K562 (cell line): ENCODE data around the gene TRIP6. TPM values are rescaled to one million over a fixed set of nuclear protein-coding genes. Genes with fewer than 3 reads are reported as not detected.

ENCODE experiments used
- AFF4 ChIP-seq: sonication (generic); formaldehyde crosslinking; IDR thresholded peaks from 2 replicates; pipeline ENCODE4 v1.8.0; 2023; ENCODE audit warnings: mild to moderate bottlenecking, missing genetic modification reagents
- BACH1 ChIP-seq: fragments of 200-800 bp; sonication (Bioruptor generic); IDR thresholded peaks from 2 replicates; pipeline ENCODE4 v1.6.1; 2016; ENCODE audit warnings: missing genetic modification characterization, missing compliant biosample characterization
- CBFB ChIP-seq: sonication (generic); formaldehyde crosslinking; IDR thresholded peaks from 2 replicates; pipeline ENCODE4 v1.4.0; 2020; ENCODE audit warnings: mild to moderate bottlenecking, missing genetic modification reagents
- EGR1 ChIP-seq: fragments of 450-650 bp; conservative IDR thresholded peaks from 2 replicates; pipeline ENCODE4 v1.6.1; 2017; ENCODE audit warnings: mild to moderate bottlenecking
- FOS ChIP-seq: IDR thresholded peaks from 3 replicates; pipeline ENCODE4 v1.6.1; 2011; ENCODE audit not compliant: insufficient read length; ENCODE audit errors: extremely low read depth
- FOXJ3 ChIP-seq: sonication (generic); formaldehyde crosslinking; IDR thresholded peaks from 2 replicates; pipeline ENCODE4 v1.4.0; 2020; ENCODE audit warnings: mild to moderate bottlenecking, missing genetic modification reagents
- HDAC8 ChIP-seq: fragments of 450-650 bp; IDR thresholded peaks from 2 replicates; pipeline ENCODE4 v1.6.1; 2016; ENCODE audit warnings: mild to moderate bottlenecking, missing genetic modification characterization, moderate library complexity, missing compliant biosample characterization
- IFI16 ChIP-seq: fragments of 250-450 bp; sonication (Bioruptor Pico); IDR thresholded peaks from 2 replicates; pipeline ENCODE4 v2.1.2; 2022; ENCODE audit warnings: mild to moderate bottlenecking, inconsistent platforms
- NCOA6 ChIP-seq: fragments of 450-650 bp; IDR thresholded peaks from 2 replicates; pipeline ENCODE4 v1.6.1; 2017; ENCODE audit warnings: mild to moderate bottlenecking
- PPARD ChIP-seq: fragments of 250-450 bp; sonication (Bioruptor Pico); IDR thresholded peaks from 2 replicates; pipeline ENCODE4 v1.8.0; 2022; ENCODE audit warnings: inconsistent platforms, mild to moderate bottlenecking, moderate library complexity
- PURB ChIP-seq: sonication (generic); formaldehyde crosslinking; IDR thresholded peaks from 2 replicates; pipeline ENCODE4 v1.9.0; 2021; ENCODE audit warnings: low read depth, mild to moderate bottlenecking, missing genetic modification reagents
- RFX5 ChIP-seq: IDR thresholded peaks from 2 replicates; pipeline ENCODE4 v1.6.1; 2011; ENCODE audit warnings: low read depth, mild to moderate bottlenecking, improper control_type of control experiment, low read length
- SIN3B ChIP-seq: fragments of 450-650 bp; IDR thresholded peaks from 2 replicates; pipeline ENCODE4 v1.6.1; 2017; ENCODE audit warnings: low read depth, mild to moderate bottlenecking, moderate library complexity
- TAF9B ChIP-seq: fragments of 450-650 bp; IDR thresholded peaks from 2 replicates; pipeline ENCODE4 v1.6.1; 2018; ENCODE audit warnings: mild to moderate bottlenecking; ENCODE audit not compliant: partially characterized antibody
- TCF15 ChIP-seq: fragments of 250-450 bp; sonication (Bioruptor Pico); IDR thresholded peaks from 2 replicates; pipeline ENCODE4 v1.8.0; 2022; ENCODE audit warnings: moderate library complexity, mild to moderate bottlenecking, inconsistent platforms
- TCFL5 ChIP-seq: fragments of 250-450 bp; sonication (Bioruptor Pico); conservative IDR thresholded peaks from 2 replicates; pipeline ENCODE4 v1.6.1; 2021; ENCODE audit warnings: mild to moderate bottlenecking, moderate library complexity, matching md5 sums
- TRIM28 ChIP-seq: fragments of 450-650 bp; IDR thresholded peaks from 2 replicates; pipeline ENCODE4 v1.6.1; 2017
- ZNF133 ChIP-seq: fragments of 250-450 bp; sonication (Bioruptor Pico); IDR thresholded peaks from 2 replicates; pipeline ENCODE4 v1.4.0; 2020; ENCODE audit warnings: mild to moderate bottlenecking
- ZNF24 ChIP-seq: fragments of 450-650 bp; IDR thresholded peaks from 2 replicates; pipeline ENCODE4 v1.6.1; 2016
- ZNF76 ChIP-seq: fragments of 250-450 bp; sonication (Bioruptor Pico); IDR thresholded peaks from 2 replicates; pipeline ENCODE4 v1.4.0; 2020; ENCODE audit warnings: mild to moderate bottlenecking, moderate library complexity, borderline replicate concordance
- ZNF785 ChIP-seq: fragments of 250-450 bp; sonication (Bioruptor Pico); IDR thresholded peaks from 2 replicates; pipeline ENCODE4 v1.4.0; 2020; ENCODE audit warnings: mild to moderate bottlenecking
- polyA plus RNA-seq, 8 experiments: library from polyadenylated mRNA; depleted of rRNA in 4 of 8; stranded (reverse) in 5 of 8; unstranded in 3 of 8; fragments of >200 nt; fragmentation: Nextera tagmentation in 2 of 8; fragmentation: Illumina TruSeq in 1 of 8; extraction: Ambion mirVana in 2 of 8; extraction: Trizol in 1 of 8; gene quantifications; 2 replicates each; pipeline versions ENCODE4 v1.2.1 to v1.2.3, GENCODE V29; 2011 to 2014; ENCODE audit warnings: inconsistent platforms in 1 of 8, missing spikeins in 1 of 8
- total RNA-seq, 7 experiments: library from RNA; depleted of rRNA in 6 of 7; stranded (reverse); fragments of >200 nt in 6 of 7; fragmentation: Illumina TruSeq in 2 of 7; extraction: Trizol in 2 of 7; gene quantifications; 2 replicates each; pipeline versions ENCODE4 v1.2.1 to v1.2.3, GENCODE V29; 2011 to 2021; ENCODE audit warnings: low replicate concordance in 1 of 7
- TF ChIP-seq, protein P1 (sequence below): sonication (generic); formaldehyde crosslinking; IDR thresholded peaks from 2 replicates; pipeline ENCODE4 v1.4.0; 2020; ENCODE audit warnings: mild to moderate bottlenecking, missing genetic modification reagents
- TF ChIP-seq, protein P2 (sequence below): conservative IDR thresholded peaks from 2 replicates; pipeline ENCODE4 v1.6.1; 2011; ENCODE audit warnings: low read depth, mild to moderate bottlenecking, low read length; ENCODE audit not compliant: control insufficient read depth

The TRIP6 gene
- total and polyA plus RNA-seq, 9 of the 15 experiments (the other 6 are each of a cell fraction or from before 2014, with no cell fraction given), result 5.9 to 141 (median 54.0) TPM

DNA sequence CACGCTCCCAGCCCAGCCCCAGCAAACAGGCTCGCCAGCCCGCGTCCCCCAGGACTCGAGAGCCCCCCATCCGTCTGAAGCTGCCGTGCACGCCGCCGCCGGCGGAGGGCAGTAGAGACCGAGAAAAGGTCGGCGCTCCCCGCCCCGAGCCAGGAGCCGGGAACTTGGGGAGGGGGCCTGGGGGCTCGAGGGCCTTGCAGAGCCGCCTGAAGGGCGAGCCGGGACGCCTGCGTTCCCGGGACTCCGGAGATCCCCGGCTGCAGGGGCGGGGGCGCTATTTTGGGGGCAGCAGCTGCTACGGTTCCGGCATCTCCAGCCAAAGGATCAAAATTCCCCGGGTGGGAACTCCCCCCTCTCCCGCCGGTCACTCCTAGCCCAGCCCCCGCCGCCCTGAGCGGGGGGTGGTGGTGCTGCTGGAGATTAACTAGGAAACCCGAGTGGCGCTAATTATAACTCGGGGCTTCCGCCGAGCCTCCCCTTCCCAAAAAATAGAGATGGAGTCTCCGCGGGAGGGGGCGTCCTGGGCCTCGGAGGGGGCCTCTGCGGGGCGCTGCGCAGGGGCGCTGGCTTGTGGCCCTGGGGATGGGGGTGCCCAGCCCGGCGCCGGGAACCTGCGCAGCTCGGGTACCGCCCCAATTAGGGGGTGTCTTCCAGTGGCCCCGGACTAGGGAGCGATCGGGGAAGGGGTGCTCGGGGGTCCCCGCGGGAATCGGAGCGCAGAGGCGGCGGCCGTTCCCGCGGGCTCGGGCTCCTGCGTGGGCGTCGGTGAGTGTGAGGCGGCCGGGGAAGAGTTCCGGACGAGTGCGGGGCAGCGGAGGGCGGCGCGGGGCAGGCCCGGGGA lies 27.9 kb downstream of the TRIP6 start (continued):
- no peak for TF ChIP-seq AFF4 (CRISPR knock-in tag)
- TF ChIP-seq ZNF785, result no peak
- no peak for TF ChIP-seq ZNF76
- no peak for TF ChIP-seq PURB
- no peak for TF ChIP-seq ZNF24
- no peak for TF ChIP-seq TCFL5 (CRISPR knock-in tag)
- no peak for TF ChIP-seq HDAC8
- TF ChIP-seq TRIM28, result no peak
- no peak for TF ChIP-seq IFI16 (CRISPR knock-in tag)
- no peak for TF ChIP-seq FOXJ3 (CRISPR knock-in tag)
- no peak for TF ChIP-seq SIN3B
- TF ChIP-seq TAF9B, result no peak
- TF ChIP-seq BACH1 (tag), result no peak
- no peak for TF ChIP-seq NCOA6
- TF ChIP-seq PPARD (CRISPR knock-in tag), result no peak
- TF ChIP-seq, protein P1, sequence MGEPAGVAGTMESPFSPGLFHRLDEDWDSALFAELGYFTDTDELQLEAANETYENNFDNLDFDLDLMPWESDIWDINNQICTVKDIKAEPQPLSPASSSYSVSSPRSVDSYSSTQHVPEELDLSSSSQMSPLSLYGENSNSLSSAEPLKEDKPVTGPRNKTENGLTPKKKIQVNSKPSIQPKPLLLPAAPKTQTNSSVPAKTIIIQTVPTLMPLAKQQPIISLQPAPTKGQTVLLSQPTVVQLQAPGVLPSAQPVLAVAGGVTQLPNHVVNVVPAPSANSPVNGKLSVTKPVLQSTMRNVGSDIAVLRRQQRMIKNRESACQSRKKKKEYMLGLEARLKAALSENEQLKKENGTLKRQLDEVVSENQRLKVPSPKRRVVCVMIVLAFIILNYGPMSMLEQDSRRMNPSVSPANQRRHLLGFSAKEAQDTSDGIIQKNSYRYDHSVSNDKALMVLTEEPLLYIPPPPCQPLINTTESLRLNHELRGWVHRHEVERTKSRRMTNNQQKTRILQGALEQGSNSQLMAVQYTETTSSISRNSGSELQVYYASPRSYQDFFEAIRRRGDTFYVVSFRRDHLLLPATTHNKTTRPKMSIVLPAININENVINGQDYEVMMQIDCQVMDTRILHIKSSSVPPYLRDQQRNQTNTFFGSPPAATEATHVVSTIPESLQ, result 0 out of 2 replicates have a peak, but pooled peaks have one; percentile 26
- peak; percentile 94 for TF ChIP-seq EGR1
- TF ChIP-seq RFX5, result no peak
- TF ChIP-seq ZNF133, result no peak
- TF ChIP-seq, protein P2, sequence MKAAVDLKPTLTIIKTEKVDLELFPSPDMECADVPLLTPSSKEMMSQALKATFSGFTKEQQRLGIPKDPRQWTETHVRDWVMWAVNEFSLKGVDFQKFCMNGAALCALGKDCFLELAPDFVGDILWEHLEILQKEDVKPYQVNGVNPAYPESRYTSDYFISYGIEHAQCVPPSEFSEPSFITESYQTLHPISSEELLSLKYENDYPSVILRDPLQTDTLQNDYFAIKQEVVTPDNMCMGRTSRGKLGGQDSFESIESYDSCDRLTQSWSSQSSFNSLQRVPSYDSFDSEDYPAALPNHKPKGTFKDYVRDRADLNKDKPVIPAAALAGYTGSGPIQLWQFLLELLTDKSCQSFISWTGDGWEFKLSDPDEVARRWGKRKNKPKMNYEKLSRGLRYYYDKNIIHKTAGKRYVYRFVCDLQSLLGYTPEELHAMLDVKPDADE, result no peak
- no peak for TF ChIP-seq TCF15
- TF ChIP-seq FOS, result no peak
- TF ChIP-seq CBFB (CRISPR knock-in tag), result no peak
